Heart left ventricle (tissue), 16 donors: ENCODE data around the gene CADM2. TPM values are rescaled to one million over a fixed set of nuclear protein-coding genes. Genes with fewer than 3 reads are reported as not detected.

Experiments used
- ATAC-seq, 4 donors: fragments of 200-7000 bp; cut with Tn5 transposase; one replicate each; pipeline ENCODE4 v1.9.1; 2020 to 2022; ENCODE audit warnings: moderate library complexity in 4 of 4, mild to moderate bottlenecking in 3 of 4, moderate number of reproducible peaks in 1 of 4
- DNase-seq, 5 donors: peaks; one replicate each; pipeline ENCODE4 v3.0.0-alpha.2; 2020
- H3K27ac ChIP-seq, 12 donors: fragments of 200-600 bp; sonication (generic) in 4 of 12; one replicate each; pipeline versions ENCODE4 v1.5.0 to v1.8.0; 2016 to 2022; ENCODE audit warnings: mild to moderate bottlenecking in 2 of 12
- H3K27me3 ChIP-seq, 9 donors: fragments of 200-600 bp; sonication (generic) in 2 of 9; one replicate each; pipeline versions ENCODE4 v1.5.1 to v1.8.0; 2016 to 2022; ENCODE audit warnings: mild to moderate bottlenecking in 3 of 9
- H3K36me3 ChIP-seq, 9 donors: fragments of 200-600 bp; sonication (generic) in 2 of 9; one replicate each; pipeline versions ENCODE4 v1.5.0 to v1.8.0; 2018 to 2022; ENCODE audit warnings: mild to moderate bottlenecking in 2 of 9
- H3K4me1 ChIP-seq, 12 donors: fragments of 200-600 bp; sonication (generic) in 4 of 12; one replicate each; pipeline versions ENCODE4 v1.5.0 to v1.8.0; 2016 to 2022; ENCODE audit warnings: mild to moderate bottlenecking in 3 of 12
- H3K4me3 ChIP-seq, 12 donors: fragments of 200-600 bp; sonication (generic) in 4 of 12; one replicate each; pipeline versions ENCODE4 v1.5.0 to v1.8.0; 2017 to 2022; ENCODE audit warnings: mild to moderate bottlenecking in 9 of 12, moderate library complexity in 4 of 12
- H3K9me3 ChIP-seq, 12 donors: fragments of 200-600 bp; sonication (generic) in 4 of 12; one replicate each; pipeline versions ENCODE4 v1.5.0 to v1.8.0; 2016 to 2022; ENCODE audit warnings: mild to moderate bottlenecking in 1 of 12
- CTCF ChIP-seq, 12 donors: fragments of 200-600 bp; sonication (generic) in 4 of 12; IDR thresholded peaks; one replicate each; pipeline versions ENCODE4 v1.5.0 to v1.8.0; 2018 to 2022; ENCODE audit warnings: antibody characterized with exemption in 12 of 12, mild to moderate bottlenecking in 5 of 12
- POLR2A ChIP-seq, 2 donors: fragments of 450-650 bp; IDR thresholded peaks; one replicate each; pipeline ENCODE4 v1.6.1; 2017; ENCODE audit warnings: antibody characterized with exemption in 2 of 2, mild to moderate bottlenecking in 2 of 2, moderate library complexity in 2 of 2
- WGBS, 4 donors: extraction: QIAGEN DNeasy Blood & Tissue Kit in 2 of 4; methylation state at CpG; one replicate each; pipeline versions ENCODE4 v1.1.5 to v1.1.7; 2013 to 2018; 5-methylcytosine and 5-hydroxymethylcytosine counted together
- intact Hi-C, 10 donors: fragments of 100-400 bp; cut with DNase I; formaldehyde crosslinking; loops; one replicate each; pipeline versions ENCODE4 v1.11.1 to v1.14.2; 2022
- polyA plus RNA-seq, 2 donors: library from polyadenylated mRNA; stranded (reverse); fragments of 200-250 nt; gene quantifications; one replicate each; pipeline ENCODE4 v1.2.3, GENCODE V29; 2013
- total RNA-seq, 9 donors: library from RNA; depleted of rRNA in 2 of 9; stranded (reverse); fragments of >200 nt in 2 of 9; fragmentation: NEBNext Ultra II Directional in 3 of 9; extraction: Animal tissue kit (Norgen Biotek cat#: 25700) in 3 of 9; gene quantifications; one replicate each; pipeline versions ENCODE4 v1.1.0 to v1.2.4, GENCODE V29; 2016 to 2023
- donor health status: ischemic (EF 13 %, LVEDD 7.1; RV severe dilation, severe dysfunction).
- donor health status: healthy with polysubstance abuse.
- donor health status: DM: no; HTN: yes; CAD: no.
- donor health status: DM: no; HTN: no; CAD: no.
- donor health status: ischemic (EF 25% LVEDD 6.9; RV normal size, moderate dysfunction).
- donor health status: ischemic (EF 25% LVEDD 5.7; RV mildly dilated, moderate dysfunction).
- donor health status: healthy.
- donor health status: DM: yes; HTN: yes; CAD: no.
- donor health status: ischemic (EF 35%, LVEDD 5.7; RV mildly dilated, moderate dysfunction).
- donor health status: nonischemic (EF 11% LVEDD 7.7; RV severe dilation, severe dysfunction).
- donor health status: DM: yes; HTN: yes; CAD: no.
- donor health status: PGD.
- donor health status: ischemic (EF 29% LVEDD 5.4; RV normal size, mild dysfunction).
- donor health status: nonischemic (EF 23%, LVEDD 6.1; RV moderate dilation, normal function).

The CADM2 gene
- total and polyA plus RNA-seq, 11 donors: 0.19 to 2.3 (median 0.69) TPM

- 88 to 95% (median 92%) methylated on average over 1 of the region's 1 CpG for WGBS, 4 donors
- DNase-seq (no peak), ATAC-seq (no peak)
- intact Hi-C loops: no loop called here
- Histone ChIP-seq H3K36me3 (no peaks in the 10 kb centered on the region), H3K4me1 (no peaks in the 10 kb centered on the region), H3K27ac (no peak overlapping the region), H3K9me3 (peaks cover 0 to 7% (median 0%) of the 10 kb centered on the region in 12 donors), H3K4me3 (no peak overlapping the region), H3K27me3 (no peaks in the 10 kb centered on the region)
- TF ChIP-seq POLR2A (IDR thresholded peaks at IDR 0.05) (no peak), CTCF (IDR thresholded peaks at IDR 0.05) (no peak)
These were observed 204.1 kb downstream of the CADM2 start for GRCh38 chr3:85162905-85163304.

GRCh38 chr3:85164436-85164835 lies 205.6 kb downstream of the CADM2 start:
- no peak for TF ChIP-seq POLR2A (IDR thresholded peaks at IDR 0.05)
- TF ChIP-seq CTCF (IDR thresholded peaks at IDR 0.05): no peak
- Histone ChIP-seq H3K9me3 (peaks cover 0 to under 1% (median 0%) of the 10 kb centered on the region in 12 donors), H3K27me3 (no peaks in the 10 kb centered on the region), H3K4me1 (no peaks in the 10 kb centered on the region), H3K27ac (no peak overlapping the region), H3K36me3 (no peaks in the 10 kb centered on the region), H3K4me3 (no peak overlapping the region)
- DNase-seq (no peak), ATAC-seq (no peak)
- WGBS, 4 donors: 61 to 83% (median 73%) methylated on average over 1 of the region's 1 CpG
- intact Hi-C loops: no loop called here

DNA sequence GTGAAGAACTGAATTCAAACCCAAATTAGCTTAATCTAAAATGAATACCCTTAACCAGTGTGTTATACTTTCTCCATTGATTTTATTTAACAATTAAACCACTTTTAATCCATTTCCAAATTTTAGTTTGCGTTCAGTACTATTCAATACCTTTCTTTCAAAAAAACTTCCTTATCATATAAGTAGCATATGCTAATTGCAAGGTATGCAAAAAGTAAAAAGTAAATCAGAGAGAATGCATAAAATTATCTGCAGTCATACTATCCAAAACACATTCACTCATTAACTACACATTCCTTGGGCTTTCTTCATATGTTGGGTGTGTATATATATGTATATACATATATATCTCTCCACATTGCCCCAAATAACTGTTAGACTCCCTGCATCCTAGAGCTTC lies 208.8 kb downstream of the CADM2 start:
- no peak for DNase-seq
- Histone ChIP-seq H3K36me3 (no peaks in the 10 kb centered on the region), H3K27me3 (no peaks in the 10 kb centered on the region), H3K9me3 (peaks cover 0 to 5% (median 0%) of the 10 kb centered on the region in 12 donors), H3K4me3 (no peak overlapping the region), H3K27ac (no peak overlapping the region), H3K4me1 (no peaks in the 10 kb centered on the region)
- intact Hi-C loops: no loop called here
- TF ChIP-seq POLR2A (IDR thresholded peaks at IDR 0.05) (no peak), CTCF (IDR thresholded peaks at IDR 0.05) (no peak)
- WGBS, 4 donors: 87 to 95% (median 89%) methylated on average over 1 of the region's 1 CpG
- no peak for ATAC-seq

GRCh38 chr3:85170646-85171045 lies 211.9 kb downstream of the CADM2 start:
- Histone ChIP-seq H3K4me3 (no peak overlapping the region), H3K27ac (no peak overlapping the region), H3K36me3 (no peaks in the 10 kb centered on the region), H3K27me3 (no peaks in the 10 kb centered on the region), H3K9me3 (peaks cover 0 to 5% (median 0%) of the 10 kb centered on the region in 12 donors), H3K4me1 (no peaks in the 10 kb centered on the region)
- no peak for DNase-seq
- intact Hi-C loops: no loop called here
- WGBS, 4 donors: 68 to 76% (median 73%) methylated on average over 1 of the region's 1 CpG
- ATAC-seq: no peak
- TF ChIP-seq POLR2A (IDR thresholded peaks at IDR 0.05) (no peak), CTCF (IDR thresholded peaks at IDR 0.05) (no peak)
